G401 (cell line): ENCODE measurements around the gene TEX264. TPM values are rescaled to one million over a fixed set of nuclear protein-coding genes. Genes with fewer than 3 reads are reported as not detected.

Experiments used
- DNase-seq: peaks from one replicate; pipeline ENCODE4 v3.0.0-alpha.2; 2015; ENCODE audit warnings: low spot score
- in situ Hi-C: cut with HindIII; loops from 2 replicates; pipeline ENCODE4 v1.10.0; 2016; ENCODE audit warnings: low sequenced_read_pairs, mixed read lengths
- total RNA-seq: library from RNA; depleted of rRNA; stranded (reverse); fragments of >200 nt; shearing (Covaris generic); gene quantifications from 2 replicates; pipeline ENCODE4 v1.2.3, GENCODE V29; 2014

The TEX264 gene
- total RNA-seq, 1 experiment from 2014 or later = 69.7 TPM

DNA sequence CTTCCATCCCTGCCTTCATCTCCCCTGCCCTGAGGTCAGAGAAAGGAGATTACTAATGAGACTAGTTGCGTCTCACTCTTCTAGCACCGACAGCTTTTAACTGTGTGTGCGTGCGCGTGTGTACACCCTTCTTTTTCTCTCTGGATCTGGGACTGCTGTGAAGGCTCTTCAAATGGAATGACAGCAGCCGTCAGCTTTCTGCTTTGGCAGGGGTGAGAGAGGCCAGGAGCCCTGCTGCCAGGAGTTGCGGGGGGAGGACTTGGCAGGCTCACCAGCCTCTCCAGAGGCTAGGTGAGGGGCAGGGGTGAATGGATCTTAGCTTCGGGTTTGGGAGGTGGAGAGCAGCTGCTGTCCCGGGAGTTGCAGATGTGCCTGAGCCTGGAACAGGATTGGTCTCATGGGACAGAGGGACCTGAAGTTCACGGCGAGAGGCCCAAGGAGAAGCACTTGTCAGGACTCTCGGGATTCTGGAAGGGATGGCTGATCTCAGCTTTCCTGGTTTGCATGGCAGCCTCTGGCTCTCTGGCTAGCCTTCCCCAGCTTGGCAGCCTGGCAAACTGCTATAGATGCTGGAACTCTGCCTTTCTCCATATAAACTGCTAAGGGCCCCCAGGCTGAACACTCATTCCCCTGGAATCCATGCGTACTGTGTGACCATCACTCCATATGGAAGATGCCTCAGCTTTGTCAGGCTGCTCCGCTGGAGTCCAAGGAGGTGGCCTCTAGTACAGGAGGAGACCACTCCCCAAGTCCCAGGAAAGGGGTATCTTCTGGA, 16.6 kb downstream of the TEX264 start:
- in situ Hi-C loops = no loop called here
- no peak for DNase-seq

DNA sequence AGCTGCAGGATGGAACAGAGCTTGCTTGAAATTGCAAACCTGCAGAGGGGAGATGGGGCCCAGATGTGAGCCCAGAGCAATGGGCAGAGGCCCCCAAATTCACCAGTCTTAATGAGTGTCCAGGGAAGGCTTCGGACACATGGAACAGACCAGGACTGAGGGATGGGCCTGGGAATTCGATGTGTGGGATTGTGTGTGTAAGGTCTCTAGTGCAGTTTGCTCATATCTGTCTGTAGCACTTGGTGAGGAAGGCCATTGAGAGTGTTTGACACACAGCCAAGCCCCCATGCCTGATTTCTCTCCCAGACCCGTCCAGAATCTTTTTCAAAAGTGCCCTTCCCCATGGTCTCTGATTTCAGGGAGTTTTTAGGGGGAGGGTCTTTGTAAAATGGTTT, 17.2 kb downstream of the TEX264 start:
- in situ Hi-C loops = no loop called here

DNA sequence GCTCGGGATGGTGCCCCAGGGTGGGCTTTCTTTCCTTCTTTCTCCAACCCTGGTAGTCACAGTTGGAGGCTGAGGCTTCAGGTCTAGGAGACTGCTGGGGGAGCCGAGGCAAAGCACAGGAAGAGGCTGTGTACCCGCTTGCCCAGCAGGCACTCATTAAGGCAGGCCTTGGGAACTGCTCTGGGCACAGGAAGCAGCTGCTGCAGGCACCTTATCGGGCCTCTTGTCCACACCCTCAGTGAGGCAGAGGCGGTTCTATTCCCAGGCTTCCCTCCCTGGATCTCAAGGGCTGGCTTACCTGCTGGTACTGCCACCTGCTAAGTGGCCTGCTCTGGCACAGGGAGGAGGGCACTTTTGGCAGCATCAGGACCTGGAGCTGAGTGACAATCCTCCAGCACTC, 20.0 kb downstream of the TEX264 start:
- peak; percentile 35 for DNase-seq
- in situ Hi-C loops = no loop called here

More for the DNA sequence above, 17.2 kb downstream of the TEX264 start:
- no peak for DNase-seq

DNA sequence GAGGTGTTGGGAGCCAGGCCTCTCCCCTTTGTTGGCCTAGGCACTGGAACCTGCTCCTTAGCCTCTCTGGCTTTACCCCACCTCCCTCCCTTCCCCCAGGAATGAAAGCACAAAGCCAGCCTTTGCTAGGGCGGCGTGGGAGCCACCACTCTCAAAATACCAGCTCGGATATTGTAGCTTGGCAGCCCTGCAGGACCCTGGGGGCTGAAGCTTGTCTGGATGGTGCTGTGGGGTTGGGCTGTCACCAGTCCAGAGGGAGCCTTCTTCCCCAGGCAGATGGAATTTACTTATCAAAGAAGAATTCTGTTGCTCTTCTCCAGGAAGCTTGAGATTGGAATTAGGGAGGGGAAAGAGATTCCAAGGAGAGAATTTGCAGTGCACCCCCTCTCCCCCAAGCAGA, 20.9 kb downstream of the TEX264 start:
- no peak for DNase-seq
- in situ Hi-C loops = no loop called here

DNA sequence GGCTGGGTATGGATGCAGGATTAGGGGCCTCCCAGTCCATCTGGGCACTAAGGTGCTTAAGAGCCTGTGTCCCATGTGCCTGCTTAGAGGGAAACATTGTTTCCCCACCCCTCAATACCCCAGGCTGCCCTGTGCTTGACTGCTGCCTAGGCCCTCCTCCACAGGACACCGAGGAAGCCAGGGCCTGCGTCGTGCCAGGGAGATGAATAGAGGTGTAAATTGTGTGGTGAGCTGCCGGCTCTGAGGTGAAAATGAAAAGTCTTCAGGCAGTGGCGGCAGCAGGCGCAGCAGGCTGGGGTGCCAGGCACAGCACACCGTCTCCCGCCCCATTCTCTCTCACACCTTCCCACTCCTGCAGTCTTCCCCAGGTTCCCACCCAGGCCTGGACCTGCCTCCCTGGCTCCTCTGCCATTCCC, 21.9 kb downstream of the TEX264 start:
- DNase-seq = no peak
- in situ Hi-C loops = no loop called here

DNA sequence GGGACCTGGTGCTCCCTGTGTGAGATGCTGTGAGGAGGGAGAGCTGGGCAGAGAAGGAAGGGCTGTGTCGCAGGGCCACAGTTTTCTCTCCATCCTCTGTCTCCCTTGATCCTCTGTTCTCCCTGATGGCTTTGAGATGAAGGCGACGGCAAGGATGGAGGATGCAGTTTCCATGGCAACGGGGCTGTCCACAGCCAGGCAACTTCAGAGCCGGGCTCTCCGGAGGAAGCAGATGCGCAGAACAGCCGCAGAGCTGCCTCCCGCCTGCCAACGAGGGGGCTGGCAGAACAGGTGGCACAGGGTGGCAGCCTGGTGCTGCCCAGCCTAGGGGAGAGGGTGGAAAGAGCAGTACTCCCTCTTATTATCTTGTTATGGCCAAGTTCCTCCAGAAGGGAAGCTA, 25.9 kb downstream of the TEX264 start:
- in situ Hi-C loops = no loop called here
- peak; percentile 55 for DNase-seq

DNA sequence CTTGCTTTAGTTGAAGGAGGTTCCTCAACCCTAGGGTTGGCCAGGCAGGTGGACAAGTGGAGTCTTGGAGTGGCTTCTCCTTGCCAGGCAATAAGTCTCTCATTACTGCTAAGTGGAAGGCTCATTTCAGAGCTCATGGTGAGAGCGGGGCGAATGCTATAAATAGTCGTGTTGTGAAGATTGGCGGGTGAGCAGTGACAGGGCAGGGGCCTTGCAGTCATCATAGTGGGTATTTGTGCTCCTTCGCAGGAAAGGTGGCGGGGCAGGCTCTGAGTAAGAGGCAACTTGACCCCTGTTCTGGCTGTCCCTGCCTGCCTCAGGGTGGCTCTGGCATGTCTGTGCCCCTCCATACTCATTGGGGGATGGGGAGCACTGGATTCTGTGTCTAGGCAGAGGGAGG, 27.2 kb downstream of the TEX264 start:
- in situ Hi-C loops = no loop called here
- DNase-seq = no peak

DNA sequence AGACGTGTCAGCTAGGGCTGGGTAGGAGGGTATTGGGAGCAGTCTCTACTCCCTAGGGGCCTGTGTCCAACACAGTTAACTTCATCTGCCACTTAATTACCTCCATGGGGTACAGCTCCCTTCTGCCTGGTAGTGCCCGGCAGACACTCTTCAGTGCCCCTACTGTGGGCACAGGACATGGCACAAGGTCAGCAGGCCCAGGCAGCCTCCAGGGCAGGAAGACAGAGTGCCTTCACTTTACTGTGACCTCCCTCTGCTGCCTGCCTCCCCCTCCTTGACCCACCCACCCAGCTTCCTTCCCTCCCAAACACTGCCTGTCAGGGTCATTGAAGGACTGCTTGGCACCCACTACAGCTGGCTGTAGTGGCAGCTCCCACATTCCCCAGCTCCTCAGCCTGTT, 29.4 kb downstream of the TEX264 start:
- in situ Hi-C loops = no loop called here

DNA sequence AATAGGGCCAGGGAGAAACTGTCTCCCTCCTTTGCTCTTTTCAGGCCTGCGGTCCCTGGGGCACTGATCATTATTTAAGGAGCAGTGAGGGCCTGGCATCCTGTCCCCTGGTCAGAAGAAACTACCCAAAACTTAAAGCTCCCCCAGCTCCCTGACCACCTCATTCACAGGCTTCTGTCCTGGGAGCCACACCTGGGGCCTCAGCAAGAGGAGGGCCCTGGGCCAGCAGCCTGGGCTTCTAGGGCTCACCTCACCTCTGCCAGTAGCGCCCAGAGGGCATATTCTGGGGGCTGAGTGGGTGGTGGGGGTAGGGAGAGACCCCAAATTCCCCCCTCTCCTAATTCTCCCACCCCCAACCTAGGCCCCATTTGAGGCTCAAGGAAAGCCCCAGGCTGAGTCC, 31.1 kb downstream of the TEX264 start:
- DNase-seq = no peak
- in situ Hi-C loops = no loop called here

More for the DNA sequence above, 29.4 kb downstream of the TEX264 start:
- DNase-seq = no peak

DNA sequence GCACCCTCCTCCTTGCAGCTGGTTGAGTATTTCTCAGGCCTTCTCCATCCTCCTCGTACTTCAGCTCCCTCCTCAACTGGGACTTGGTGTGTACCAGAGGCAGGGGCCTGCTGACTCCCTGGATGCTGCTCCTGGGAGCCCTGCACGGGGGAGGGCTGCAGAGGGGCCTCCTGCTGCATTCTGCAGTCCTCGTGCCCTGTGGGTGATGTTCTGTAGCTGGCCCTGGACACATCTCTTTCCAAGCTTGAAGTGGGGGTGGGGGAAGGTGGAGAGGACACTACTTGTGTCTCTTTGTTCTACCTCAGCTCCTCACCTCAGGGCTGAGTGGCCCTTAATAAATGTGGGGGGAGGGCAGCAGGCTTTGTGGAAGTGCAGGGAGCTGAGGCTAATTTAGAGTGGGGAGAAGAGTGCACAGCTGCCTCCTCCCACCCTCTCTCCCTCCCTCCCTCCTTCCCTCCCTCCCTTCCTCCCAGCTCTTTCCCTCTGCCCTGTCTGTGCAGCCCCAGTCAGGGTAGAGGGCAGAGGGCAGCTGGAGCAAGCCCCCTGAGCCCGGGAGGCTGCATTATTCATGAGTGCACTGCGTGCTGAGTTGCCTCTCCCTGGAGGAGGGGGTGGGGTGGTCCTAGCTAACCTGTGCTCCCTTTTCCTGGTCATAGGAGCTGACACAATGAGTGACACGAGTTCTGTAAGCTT, 32.2 kb downstream of the TEX264 start:
- in situ Hi-C loops = no loop called here

DNA sequence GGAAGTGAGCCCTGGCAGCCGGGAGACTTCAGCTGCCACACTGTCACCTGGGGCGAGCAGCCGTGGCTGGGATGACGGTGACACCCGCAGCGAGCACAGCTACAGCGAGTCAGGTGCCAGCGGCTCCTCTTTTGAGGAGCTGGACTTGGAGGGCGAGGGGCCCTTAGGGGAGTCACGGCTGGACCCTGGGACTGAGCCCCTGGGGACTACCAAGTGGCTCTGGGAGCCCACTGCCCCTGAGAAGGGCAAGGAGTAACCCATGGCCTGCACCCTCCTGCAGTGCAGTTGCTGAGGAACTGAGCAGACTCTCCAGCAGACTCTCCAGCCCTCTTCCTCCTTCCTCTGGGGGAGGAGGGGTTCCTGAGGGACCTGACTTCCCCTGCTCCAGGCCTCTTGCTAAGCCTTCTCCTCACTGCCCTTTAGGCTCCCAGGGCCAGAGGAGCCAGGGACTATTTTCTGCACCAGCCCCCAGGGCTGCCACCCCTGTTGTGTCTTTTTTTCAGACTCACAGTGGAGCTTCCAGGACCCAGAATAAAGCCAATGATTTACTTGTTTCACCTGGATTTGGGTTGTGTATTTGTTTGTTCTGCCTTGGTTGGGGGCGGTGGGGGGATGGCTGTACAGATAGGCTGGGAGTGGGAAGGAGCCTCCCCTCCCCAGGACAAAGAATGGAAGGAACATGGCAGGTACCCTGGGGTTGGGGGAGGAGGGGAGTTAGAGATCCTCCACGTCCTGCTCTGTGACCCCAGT, 32.9 kb downstream of the TEX264 start:
- DNase-seq = no peak
- in situ Hi-C loops = no loop called here

More for the DNA sequence above, 32.2 kb downstream of the TEX264 start:
- DNase-seq = no peak

DNA sequence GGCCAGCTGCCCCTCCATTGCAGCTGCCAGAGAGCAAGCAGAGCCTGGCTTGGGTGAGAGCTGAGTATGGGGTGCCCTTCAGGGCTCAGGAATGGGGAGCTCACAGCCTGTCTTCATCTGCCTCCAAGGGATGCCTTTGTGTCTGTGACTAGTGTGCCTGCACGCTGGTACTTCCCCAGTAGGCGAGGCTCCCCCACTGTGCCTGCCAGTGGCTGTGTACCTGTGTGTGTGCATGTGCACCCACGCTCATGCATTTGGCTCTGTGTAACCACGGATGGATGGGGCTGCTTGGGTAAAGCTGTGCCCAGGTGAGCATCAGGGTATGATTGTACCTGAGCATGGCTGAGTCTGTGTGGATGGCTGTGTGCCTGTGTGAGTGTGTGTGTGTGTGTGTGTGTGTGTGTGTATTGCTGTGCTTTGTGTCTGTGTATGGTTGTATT, 33.5 kb downstream of the TEX264 start:
- no peak for DNase-seq
- in situ Hi-C loops = no loop called here

DNA sequence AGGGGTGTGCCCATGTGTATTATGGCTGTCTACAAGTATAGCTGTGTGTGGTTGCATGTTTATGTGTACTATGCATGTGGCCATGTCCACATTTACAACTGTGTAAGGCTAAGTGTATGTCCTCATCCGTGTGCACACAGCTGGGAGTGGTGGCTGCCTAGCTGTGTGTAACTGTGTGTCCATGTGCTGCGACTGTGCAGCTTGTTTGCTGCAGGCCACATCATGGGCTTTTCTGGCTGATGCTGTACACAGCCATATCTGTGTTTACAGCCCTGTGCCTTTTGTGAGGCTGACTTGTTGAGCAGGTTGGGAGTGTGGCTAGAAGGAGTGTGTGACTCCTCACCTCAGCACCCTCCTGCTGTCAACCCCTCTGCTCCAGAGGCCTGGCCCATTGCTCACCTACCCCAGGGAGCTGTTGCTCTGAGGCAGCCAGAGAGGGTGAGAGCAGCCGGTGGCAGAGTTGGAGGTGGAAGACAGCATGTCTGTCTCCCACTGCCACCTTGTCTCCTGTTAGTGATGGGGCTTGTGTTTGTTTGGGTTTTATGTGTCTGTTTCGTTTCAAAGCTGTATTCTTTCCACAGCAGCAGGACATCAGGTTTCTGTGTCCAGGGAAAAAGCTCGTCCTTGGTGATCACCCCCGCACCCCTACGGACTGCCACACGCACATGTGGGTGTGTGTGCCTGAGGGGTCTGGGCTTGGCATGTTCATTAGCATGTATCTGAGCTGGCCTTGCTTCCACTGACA, 34.4 kb downstream of the TEX264 start:
- DNase-seq = no peak
- in situ Hi-C loops = no loop called here

DNA sequence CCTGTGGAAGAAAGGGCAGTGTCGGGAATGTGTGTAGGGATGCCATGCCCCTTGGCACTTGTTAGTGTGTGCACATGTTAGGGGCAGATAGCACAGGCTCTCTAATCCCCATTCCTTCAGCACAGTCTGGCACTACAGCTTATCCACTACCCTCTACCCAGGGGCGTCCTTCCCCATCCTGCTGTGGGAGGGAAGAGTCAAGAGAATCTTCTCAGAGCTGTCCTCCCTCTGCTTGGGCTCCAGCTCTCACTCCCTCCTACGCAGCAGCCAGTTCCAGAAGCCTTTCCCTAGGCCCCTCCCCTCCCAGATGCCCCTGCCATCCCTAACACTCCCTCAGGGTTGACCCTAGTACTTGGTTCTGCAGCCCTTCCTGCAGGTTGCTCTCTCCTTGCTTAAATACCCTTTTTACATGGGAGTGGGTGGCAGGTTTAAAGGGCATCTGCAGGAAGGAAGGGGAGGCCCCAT, 35.0 kb downstream of the TEX264 start:
- in situ Hi-C loops = no loop called here
- DNase-seq = no peak

DNA sequence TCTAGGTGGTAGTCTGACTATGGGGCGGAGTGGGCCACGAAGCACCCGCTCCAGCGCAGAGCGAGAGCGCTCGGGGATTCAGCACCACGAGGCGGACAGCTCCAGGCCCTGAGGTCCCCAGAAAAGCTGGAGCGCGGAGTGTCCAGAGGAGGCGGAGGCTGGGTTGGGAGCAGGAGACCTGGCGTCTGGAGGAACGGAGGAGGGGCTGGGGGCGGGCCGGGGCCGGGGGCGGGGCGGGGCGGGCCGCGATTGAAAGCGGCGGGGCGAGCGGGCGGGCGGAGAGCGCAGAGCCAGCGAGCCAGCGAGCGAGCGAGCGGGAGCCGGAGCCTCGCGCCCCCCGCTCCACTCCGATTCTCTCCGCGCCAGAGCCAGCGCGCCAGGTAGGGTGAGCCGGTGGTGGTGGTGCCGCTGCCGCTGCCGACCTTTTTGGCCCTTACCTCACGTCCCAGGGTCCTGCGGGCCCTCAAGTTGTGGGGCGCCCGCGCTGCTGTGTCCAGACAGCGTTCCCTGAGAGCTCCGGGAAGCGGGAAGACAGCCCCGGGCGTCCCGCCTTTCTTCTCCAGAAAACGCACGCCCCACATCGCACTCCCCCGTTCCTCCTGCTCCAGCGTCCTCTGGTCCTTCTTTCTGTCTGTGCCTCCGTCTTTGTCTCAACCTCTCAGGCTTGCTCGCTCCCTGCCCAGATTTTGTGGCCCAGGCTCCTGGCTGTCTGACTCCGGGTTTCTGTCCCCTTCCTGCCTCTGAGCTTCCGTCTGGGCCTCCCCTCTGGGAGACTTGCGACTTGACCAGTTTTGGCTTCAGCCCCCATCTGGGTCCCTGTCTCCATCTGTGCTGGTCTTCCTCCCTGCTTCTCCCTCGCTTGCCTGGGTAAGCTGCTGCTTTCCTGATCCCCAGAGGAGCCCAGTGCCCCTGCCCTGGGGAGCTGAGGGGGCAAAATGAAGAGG, 36.0 kb downstream of the TEX264 start, which contains the start of gene GRM2:
Gene GRM2, plus strand, starts transcription at position 281 of the 944 bp plus-strand sequence. CDS start 1,916 bp downstream, outside the sequence.
- peak; percentile 30 for DNase-seq
- in situ Hi-C loops = no loop called here

DNA sequence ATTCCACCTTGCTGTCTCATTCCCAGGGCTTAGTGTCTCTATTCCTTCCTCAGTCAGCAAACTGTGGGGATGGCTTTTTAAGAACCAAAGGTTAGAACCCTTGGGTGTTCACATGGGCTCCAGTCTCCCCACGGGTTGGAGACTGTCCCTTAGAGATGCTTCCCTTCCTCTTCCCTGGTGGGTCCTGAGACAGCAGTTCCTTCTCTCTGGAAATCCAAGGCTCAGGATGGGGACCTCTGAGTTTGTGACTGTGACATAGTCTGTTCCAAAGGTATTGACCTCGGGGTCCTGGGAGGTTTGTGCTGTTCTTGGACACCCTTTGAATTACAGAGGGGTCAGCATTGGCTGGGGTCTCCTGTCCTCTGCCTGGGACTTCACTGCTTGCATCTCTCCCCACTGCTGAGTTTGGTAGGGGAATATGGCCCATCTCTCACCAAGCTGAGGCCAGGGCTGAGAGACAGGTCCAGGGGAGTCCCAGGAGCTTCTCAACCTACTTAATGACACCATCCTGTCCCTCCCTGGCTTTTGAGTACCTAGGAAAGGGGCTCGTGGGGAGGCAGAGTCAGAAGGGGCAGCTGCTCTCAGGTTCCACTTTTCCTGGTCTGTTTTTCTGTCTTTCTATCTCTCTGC, 37.3 kb downstream of the TEX264 start:
- DNase-seq = no peak
- in situ Hi-C loops = no loop called here

DNA sequence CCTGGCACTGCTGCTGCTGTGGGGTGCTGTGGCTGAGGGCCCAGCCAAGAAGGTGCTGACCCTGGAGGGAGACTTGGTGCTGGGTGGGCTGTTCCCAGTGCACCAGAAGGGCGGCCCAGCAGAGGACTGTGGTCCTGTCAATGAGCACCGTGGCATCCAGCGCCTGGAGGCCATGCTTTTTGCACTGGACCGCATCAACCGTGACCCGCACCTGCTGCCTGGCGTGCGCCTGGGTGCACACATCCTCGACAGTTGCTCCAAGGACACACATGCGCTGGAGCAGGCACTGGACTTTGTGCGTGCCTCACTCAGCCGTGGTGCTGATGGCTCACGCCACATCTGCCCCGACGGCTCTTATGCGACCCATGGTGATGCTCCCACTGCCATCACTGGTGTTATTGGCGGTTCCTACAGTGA, 38.0 kb downstream of the TEX264 start:
- in situ Hi-C loops = no loop called here
- DNase-seq = no peak

DNA sequence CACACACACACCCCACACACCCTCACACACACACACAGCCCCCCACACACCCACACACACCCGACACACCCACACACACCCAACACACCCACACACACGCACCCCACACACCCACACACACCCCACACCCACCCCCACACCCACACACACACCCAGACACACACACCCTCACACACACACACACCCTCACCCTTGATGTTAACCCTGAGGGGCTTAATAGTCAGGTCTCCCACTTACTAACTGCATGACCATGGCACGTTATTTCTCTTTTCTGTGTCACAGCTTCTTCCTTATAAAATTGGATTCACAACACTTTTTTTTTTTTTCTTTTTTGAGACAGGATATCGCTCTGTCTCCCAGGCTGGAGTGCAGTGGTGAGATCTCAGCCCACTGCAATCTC, 38.6 kb downstream of the TEX264 start:
- DNase-seq = no peak
- in situ Hi-C loops = no loop called here
